GM23338 (cell line): ENCODE measurements around the gene FBXL17. TPM values are rescaled to one million over a fixed set of nuclear protein-coding genes. Genes with fewer than 3 reads are reported as not detected.

ENCODE experiments used
- ATAC-seq: fragments of 200-7000 bp; cut with Tn5 transposase; 3 replicates; pipeline ENCODE4 v1.9.1; 2020
- DNase-seq: peaks from one replicate; pipeline ENCODE4 v3.0.0-alpha.2; 2015; ENCODE audit warnings: low spot score
- H2AFZ ChIP-seq: fragments of 200-600 bp; sonication (generic); 2 replicates; pipeline ENCODE4 v1.8.0; 2016; ENCODE audit warnings: antibody characterized with exemption, mild to moderate bottlenecking, moderate library complexity
- H3F3A ChIP-seq: fragments of 200-600 bp; sonication (generic); replicated peaks from 2 replicates; pipeline ENCODE4 v1.8.0; 2017; ENCODE audit warnings: antibody characterized with exemption, mixed run types, low read depth
- H3K27ac ChIP-seq: fragments of 200-600 bp; sonication (generic); 2 replicates; pipeline ENCODE4 v1.6.1; 2016; ENCODE audit warnings: low read depth
- H3K27me3 ChIP-seq: fragments of 200-600 bp; sonication (generic); 2 replicates; pipeline ENCODE4 v1.8.0; 2016; ENCODE audit warnings: mild to moderate bottlenecking, mixed run types, moderate library complexity; ENCODE audit not compliant: insufficient read depth
- H3K36me3 ChIP-seq: fragments of 200-600 bp; sonication (generic); 2 replicates; pipeline ENCODE4 v1.8.0; 2016; ENCODE audit warnings: mild to moderate bottlenecking; ENCODE audit not compliant: insufficient read depth
- H3K4me1 ChIP-seq: fragments of 200-600 bp; sonication (generic); 2 replicates; pipeline ENCODE4 v1.8.0; 2016; ENCODE audit warnings: mild to moderate bottlenecking, moderate library complexity; ENCODE audit not compliant: insufficient read depth
- H3K4me2 ChIP-seq: fragments of 200-600 bp; sonication (generic); 2 replicates; pipeline ENCODE4 v1.7.1; 2017; ENCODE audit warnings: mixed run types
- H3K4me3 ChIP-seq: fragments of 200-600 bp; sonication (generic); 2 replicates; pipeline ENCODE4 v1.6.1; 2016; ENCODE audit warnings: mixed run types
- H3K79me2 ChIP-seq: fragments of 200-600 bp; sonication (generic); replicated peaks from 2 replicates; pipeline ENCODE4 v1.8.0; 2017; ENCODE audit warnings: mild to moderate bottlenecking; ENCODE audit not compliant: insufficient read depth
- H3K9me2 ChIP-seq: fragments of 200-600 bp; sonication (generic); 2 replicates; pipeline ENCODE4 v1.8.0; 2017; ENCODE audit not compliant: insufficient read depth
- H4K20me1 ChIP-seq: fragments of 200-600 bp; sonication (generic); replicated peaks from 2 replicates; pipeline ENCODE4 v1.8.0; 2017; ENCODE audit warnings: mild to moderate bottlenecking; ENCODE audit not compliant: insufficient read depth
- H3K27ac Mint-ChIP-seq: 2 replicates; pipeline ENCODE4 v1.8.0; 2020; ENCODE audit warnings: inconsistent platforms, mild to moderate bottlenecking, moderate library complexity, mixed read lengths
- H3K27me3 Mint-ChIP-seq: 3 replicates; pipeline ENCODE4 v1.8.0; 2022; ENCODE audit warnings: low read depth, mild to moderate bottlenecking, moderate library complexity, mixed read lengths, inconsistent platforms; ENCODE audit not compliant: insufficient read depth, poor library complexity
- H3K36me3 Mint-ChIP-seq: 3 replicates; pipeline ENCODE4 v1.8.0; 2021; ENCODE audit warnings: low read depth, mild to moderate bottlenecking, inconsistent platforms, moderate library complexity, mixed read lengths
- H3K4me1 Mint-ChIP-seq: 3 replicates; pipeline ENCODE4 v1.8.0; 2020; ENCODE audit warnings: mild to moderate bottlenecking, inconsistent platforms, mixed read lengths
- H3K4me3 Mint-ChIP-seq: 3 replicates; pipeline ENCODE4 v1.8.0; 2021; ENCODE audit warnings: moderate library complexity, mild to moderate bottlenecking, inconsistent platforms, mixed read lengths
- H3K9me3 Mint-ChIP-seq: 3 replicates; pipeline ENCODE4 v1.8.0; 2020; ENCODE audit warnings: moderate library complexity, mild to moderate bottlenecking, inconsistent platforms, mixed read lengths
- CREB1 ChIP-seq: fragments of 250-450 bp; sonication (Bioruptor Pico); IDR thresholded peaks from 2 replicates; pipeline ENCODE4 v1.5.0; 2020; ENCODE audit warnings: low read depth, mild to moderate bottlenecking, moderate library complexity
- CTCF ChIP-seq, 2 experiments: fragments of 200-600 bp in 1 of 2; sonication (generic) in 1 of 2; conservative IDR thresholded peaks; 2 replicates each; pipeline versions ENCODE4 v1.5.1 to v1.6.1; 2016 to 2017; ENCODE audit warnings: antibody characterized with exemption in 2 of 2, low read depth in 2 of 2, mild to moderate bottlenecking in 2 of 2, moderate library complexity in 1 of 2
- EZH2 ChIP-seq: fragments of 200-600 bp; sonication (generic); IDR thresholded peaks from one replicate; pipeline ENCODE4 v1.8.0; 2017; ENCODE audit warnings: antibody characterized with exemption, mild to moderate bottlenecking, low read depth; ENCODE audit not compliant: unreplicated experiment
- EZH2phosphoT487 ChIP-seq: fragments of 200-600 bp; sonication (generic); IDR thresholded peaks from one replicate; pipeline ENCODE4 v1.8.1; 2018; ENCODE audit warnings: antibody characterized with exemption; ENCODE audit not compliant: unreplicated experiment
- JUNB ChIP-seq: IDR thresholded peaks from one replicate; pipeline ENCODE4 v1.6.1; 2016; ENCODE audit warnings: antibody characterized with exemption; ENCODE audit not compliant: unreplicated experiment
- NANOG ChIP-seq: IDR thresholded peaks from 2 replicates; pipeline ENCODE4 v1.6.1; 2016; ENCODE audit warnings: antibody characterized with exemption, borderline replicate concordance
- POLR2AphosphoS5 ChIP-seq: IDR thresholded peaks from 2 replicates; pipeline ENCODE4 v1.6.1; 2016; ENCODE audit warnings: antibody characterized with exemption, low read depth
- REST ChIP-seq: IDR thresholded peaks from one replicate; pipeline ENCODE4 v1.6.1; 2018; ENCODE audit warnings: antibody characterized with exemption; ENCODE audit not compliant: unreplicated experiment
- STAT1 ChIP-seq: IDR thresholded peaks from one replicate; pipeline ENCODE4 v1.6.1; 2016; ENCODE audit warnings: antibody characterized with exemption; ENCODE audit not compliant: unreplicated experiment
- ZNF114 ChIP-seq: fragments of 250-450 bp; sonication (Bioruptor Pico); IDR thresholded peaks from 2 replicates; pipeline ENCODE4 v1.5.0; 2020; ENCODE audit warnings: mild to moderate bottlenecking, moderate library complexity
- ZNF331 ChIP-seq: fragments of 250-450 bp; sonication (Bioruptor Pico); IDR thresholded peaks from 2 replicates; pipeline ENCODE4 v1.5.0; 2020; ENCODE audit warnings: low read depth, mild to moderate bottlenecking, moderate library complexity
- ZNF462 ChIP-seq: fragments of 250-450 bp; sonication (Bioruptor Pico); IDR thresholded peaks from 2 replicates; pipeline ENCODE4 v1.5.0; 2020; ENCODE audit warnings: mild to moderate bottlenecking, moderate library complexity
- polyA plus RNA-seq: library from polyadenylated mRNA; unstranded; fragments of >200 nt; fragmentation: Nextera tagmentation; extraction: Ambion mirVana; gene quantifications from 2 replicates; pipeline ENCODE4 v1.2.1, GENCODE V29; 2016
- total RNA-seq: library from RNA; depleted of rRNA; stranded (reverse); fragments of >200 nt; shearing (Covaris generic); gene quantifications from 2 replicates; pipeline ENCODE4 v1.2.3, GENCODE V29; 2014

The FBXL17 gene
- total and polyA plus RNA-seq, 2 experiments from 2014 or later, result 2.0 to 2.7 TPM

- TF ChIP-seq CTCF (conservative IDR thresholded peaks at IDR 0.05; ENCODE audit: low read depth in 2 of 2), result no peak
- TF ChIP-seq JUNB, result no peak
- TF ChIP-seq CREB1 (CRISPR knock-in tag), result no peak
These were observed 412.9 kb downstream of the FBXL17 start (continued) for GRCh38 chr5:107968998-107969397.

GRCh38 chr5:107968406-107968843 lies 413.5 kb downstream of the FBXL17 start:
- H3K79me2 ChIP-seq, result no peaks in the 10 kb centered on the region
- no peak overlapping the region for H3K4me2 ChIP-seq
- Mint-ChIP-seq H3K27ac (no peak overlapping the region), H3K36me3 (no peaks in the 10 kb centered on the region), H3K9me3 (no peaks in the 10 kb centered on the region), H3K4me1 (peaks cover 20% of the 10 kb centered on the region), H3K4me3 (no peak overlapping the region), H3K27me3 (peaks cover 3% of the 10 kb centered on the region)
- DNase-seq (no peak), ATAC-seq (no peak)
- no peaks in the 10 kb centered on the region for H3F3A ChIP-seq
- no peak overlapping the region for H2AFZ ChIP-seq
- H3K4me3 ChIP-seq, result no peak overlapping the region
- no peak overlapping the region for H3K27ac ChIP-seq
- H3K36me3 ChIP-seq, result no peaks in the 10 kb centered on the region
- H3K9me2 ChIP-seq, result no peaks in the 10 kb centered on the region
- H3K27me3 ChIP-seq, result no peaks in the 10 kb centered on the region
- H3K4me1 ChIP-seq, result peaks cover 26% of the 10 kb centered on the region
- no peaks in the 10 kb centered on the region for H4K20me1 ChIP-seq
- TF ChIP-seq ZNF462 (CRISPR knock-in tag), result no peak
- no peak for TF ChIP-seq NANOG
- TF ChIP-seq STAT1, result no peak
- no peak for TF ChIP-seq EZH2
- no peak for TF ChIP-seq REST
- TF ChIP-seq ZNF331 (CRISPR knock-in tag), result no peak
- no peak for TF ChIP-seq EZH2phosphoT487
- TF ChIP-seq ZNF114 (CRISPR knock-in tag), result no peak
- TF ChIP-seq POLR2AphosphoS5, result no peak
- no peak for TF ChIP-seq CREB1 (CRISPR knock-in tag)
- TF ChIP-seq CTCF (conservative IDR thresholded peaks at IDR 0.05; ENCODE audit: low read depth in 2 of 2), result no peak
